Smooth muscle cell (in vitro differentiated cells): ENCODE results near the gene GRM5. TPM values are rescaled to one million over a fixed set of nuclear protein-coding genes. Genes with fewer than 3 reads are reported as not detected.
"Not testable (repeated sequence)": the region's sequence is repeated elsewhere in the genome, so short reads cannot be mapped to it uniquely, and the experiment has no call there.

Experiments used
- DNase-seq: peaks from one replicate; lab custom pipeline; 2025; ENCODE audit not compliant: unreplicated experiment; lab: John Stamatoyannopoulos, UW
- H2AFZ ChIP-seq: fragments of 200-600 bp; sonication (generic); 2 replicates; pipeline ENCODE4 v1.6.0; 2016; ENCODE audit warnings: antibody characterized with exemption, low read depth, mild to moderate bottlenecking
- H3F3A ChIP-seq: fragments of 200-600 bp; sonication (generic); 2 replicates; pipeline ENCODE4 v1.6.0; 2017; ENCODE audit warnings: antibody characterized with exemption, low read depth
- H3K27ac ChIP-seq: fragments of 200-600 bp; sonication (generic); 2 replicates; pipeline ENCODE4 v1.5.1; 2016; ENCODE audit warnings: low read depth, mild to moderate bottlenecking
- H3K27me3 ChIP-seq: fragments of 200-600 bp; sonication (generic); 2 replicates; pipeline ENCODE4 v1.6.1; 2016; ENCODE audit warnings: low read depth, mild to moderate bottlenecking
- H3K36me3 ChIP-seq: fragments of 200-600 bp; sonication (generic); 2 replicates; pipeline ENCODE4 v1.5.1; 2016; ENCODE audit warnings: low read depth
- H3K4me1 ChIP-seq: fragments of 200-600 bp; sonication (generic); 2 replicates; pipeline ENCODE4 v1.5.1; 2016; ENCODE audit warnings: low read depth
- H3K4me2 ChIP-seq: fragments of 200-600 bp; sonication (generic); 2 replicates; pipeline ENCODE4 v1.6.0; 2016; ENCODE audit warnings: mild to moderate bottlenecking
- H3K4me3 ChIP-seq: fragments of 200-600 bp; sonication (generic); 2 replicates; pipeline ENCODE4 v1.5.1; 2016; ENCODE audit warnings: mild to moderate bottlenecking
- H3K79me2 ChIP-seq: fragments of 200-600 bp; sonication (generic); 2 replicates; pipeline ENCODE4 v1.6.0; 2016; ENCODE audit warnings: low read depth, mild to moderate bottlenecking
- H3K9ac ChIP-seq: fragments of 200-600 bp; sonication (generic); 2 replicates; pipeline ENCODE4 v1.6.0; 2016; ENCODE audit warnings: low read depth
- H3K9me3 ChIP-seq: fragments of 200-600 bp; sonication (generic); replicated peaks from 2 replicates; pipeline ENCODE4 v1.5.1; 2016; ENCODE audit warnings: low read depth
- H4K20me1 ChIP-seq: fragments of 200-600 bp; sonication (generic); 2 replicates; pipeline ENCODE4 v1.6.0; 2016; ENCODE audit warnings: low read depth
- CTCF ChIP-seq: fragments of 200-600 bp; sonication (generic); IDR thresholded peaks from 2 replicates; pipeline ENCODE4 v1.5.1; 2017; ENCODE audit warnings: borderline replicate concordance, mild to moderate bottlenecking, antibody characterized with exemption; ENCODE audit not compliant: insufficient read depth, poor library complexity, severe bottlenecking
- WGBS: methylation state at CpG from one replicate; pipeline ENCODE4 v1.1.7; 2016; ENCODE audit warnings: low lambda C conversion rate; 5-methylcytosine and 5-hydroxymethylcytosine counted together
- polyA plus RNA-seq: library from polyadenylated mRNA; unstranded; fragments of >200 nt; fragmentation: Nextera tagmentation; extraction: Ambion mirVana; gene quantifications from 2 replicates; pipeline ENCODE4 v1.2.1, GENCODE V29; 2016
- total RNA-seq: library from RNA; depleted of rRNA; stranded (reverse); fragments of >200 nt; gene quantifications from 2 replicates; pipeline ENCODE4 v1.2.3, GENCODE V29; 2014

The GRM5 gene
- total and polyA plus RNA-seq, 2 experiments from 2014 or later = not detected

GRCh38 chr11:89052220-89052619 is 13.6 kb downstream of the GRM5 start:
- Histone ChIP-seq H2AFZ (no peak overlapping the region), H3K36me3 (no peaks in the 10 kb centered on the region), H3K4me1 (no peaks in the 10 kb centered on the region), H4K20me1 (no peaks in the 10 kb centered on the region), H3K4me3 (no peak overlapping the region), H3F3A (no peaks in the 10 kb centered on the region), H3K9ac (no peak overlapping the region), H3K79me2 (no peaks in the 10 kb centered on the region), H3K4me2 (no peak overlapping the region), H3K27ac (no peak overlapping the region), H3K27me3 (no peaks in the 10 kb centered on the region), H3K9me3 (no peaks in the 10 kb centered on the region)
- 74% methylated on average over 4 of the region's 4 CpGs for WGBS
- DNase-seq = no peak
- no peak for TF ChIP-seq CTCF

- H3K4me1 ChIP-seq, H3F3A ChIP-seq, DNase-seq, H3K4me3 ChIP-seq, H3K9me3 ChIP-seq, H3K27ac ChIP-seq, H3K36me3 ChIP-seq, H2AFZ ChIP-seq, H3K27me3 ChIP-seq, H3K4me2 ChIP-seq, H4K20me1 ChIP-seq, H3K79me2 ChIP-seq, H3K9ac ChIP-seq: not testable (repeated sequence)
- WGBS = 89% methylated on average over 4 of the region's 4 CpGs
Observed at GRCh38 chr11:89047159-89047558, 18.6 kb downstream of the GRM5 start.

GRCh38 chr11:89043861-89044588 is 21.8 kb downstream of the GRM5 start:
- H3K79me2 ChIP-seq, H3K9me3 ChIP-seq, H3K4me2 ChIP-seq, H2AFZ ChIP-seq, H4K20me1 ChIP-seq, H3K36me3 ChIP-seq, DNase-seq, H3K27me3 ChIP-seq, H3K4me3 ChIP-seq, H3F3A ChIP-seq, H3K27ac ChIP-seq, H3K4me1 ChIP-seq, H3K9ac ChIP-seq: not testable (repeated sequence)
- 83% methylated on average over 6 of the region's 6 CpGs for WGBS

- not testable (repeated sequence) for H3K4me2 ChIP-seq, H3K27me3 ChIP-seq, DNase-seq, H3K79me2 ChIP-seq, H3K27ac ChIP-seq, H3K9ac ChIP-seq, H3F3A ChIP-seq, H2AFZ ChIP-seq, H4K20me1 ChIP-seq, H3K36me3 ChIP-seq, H3K9me3 ChIP-seq, H3K4me3 ChIP-seq, H3K4me1 ChIP-seq
- 86% methylated on average over 2 of the region's 2 CpGs for WGBS
Observed at GRCh38 chr11:89029671-89030070, 36.1 kb downstream of the GRM5 start.

GRCh38 chr11:89021339-89021738 is 44.4 kb downstream of the GRM5 start:
- no peaks in the 10 kb centered on the region for H3K9me3 ChIP-seq
- H2AFZ ChIP-seq = no peak overlapping the region
- H3K9ac ChIP-seq = no peak overlapping the region
- no peak overlapping the region for H3K4me2 ChIP-seq
- H3K27me3 ChIP-seq = no peaks in the 10 kb centered on the region
- no peak overlapping the region for H3K4me3 ChIP-seq
- no peak for TF ChIP-seq CTCF
- H3F3A ChIP-seq = no peaks in the 10 kb centered on the region
- no peaks in the 10 kb centered on the region for H3K79me2 ChIP-seq
- H3K27ac ChIP-seq = no peak overlapping the region
- H3K36me3 ChIP-seq = no peaks in the 10 kb centered on the region
- no peaks in the 10 kb centered on the region for H4K20me1 ChIP-seq
- WGBS = 85% methylated on average over 2 of the region's 2 CpGs
- H3K4me1 ChIP-seq = no peaks in the 10 kb centered on the region
- DNase-seq = no peak

GRCh38 chr11:89019827-89020547 is 45.8 kb downstream of the GRM5 start:
- not testable (repeated sequence) for H4K20me1 ChIP-seq, H3K4me1 ChIP-seq, DNase-seq, H2AFZ ChIP-seq, H3K79me2 ChIP-seq, H3K4me2 ChIP-seq, H3K27me3 ChIP-seq, H3K9ac ChIP-seq, H3K27ac ChIP-seq, H3K9me3 ChIP-seq, H3F3A ChIP-seq, H3K36me3 ChIP-seq, H3K4me3 ChIP-seq
